ENCODE results near the gene NUDCD2.

DNA sequence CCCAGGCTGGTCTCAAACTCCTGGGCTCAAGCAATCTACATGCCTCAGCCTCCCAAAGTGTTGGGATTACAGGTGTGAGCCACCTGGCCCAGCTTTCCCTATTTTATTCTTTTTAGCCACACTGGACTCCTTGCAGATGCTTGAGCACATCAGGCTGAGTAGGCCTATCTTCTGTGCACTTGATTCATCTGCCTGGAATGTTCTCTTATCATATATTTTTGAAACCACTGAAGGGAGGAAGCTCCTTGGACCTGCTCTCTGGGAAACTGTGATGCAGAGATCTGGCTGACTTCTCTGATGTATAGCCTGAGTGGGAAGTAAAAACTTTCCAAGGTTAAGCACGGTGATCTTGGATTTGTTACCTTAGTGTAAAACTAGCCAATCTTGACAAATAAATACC, 39.0 kb upstream of the NUDCD2 start:
- no peak for TF ChIP-seq POLR2A (IDR thresholded peaks at IDR 0.05; ENCODE audit: low read depth, low read length)
- TF ChIP-seq POLR2AphosphoS5 (IDR thresholded peaks at IDR 0.05; ENCODE audit: low read depth, low read length): no peak
